Suprapubic skin (tissue), 4 donors: Measurements from ENCODE around the gene TMEM213. TPM values are rescaled to one million over a fixed set of nuclear protein-coding genes. Genes with fewer than 3 reads are reported as not detected.

ENCODE experiments used
- DNase-seq, 2 donors: peaks; one replicate each; pipeline ENCODE4 v3.0.0-alpha.2; 2019; ENCODE audit warnings: low spot score in 2 of 2
- H3K27ac ChIP-seq: fragments of 200-600 bp; sonication (generic); one replicate; pipeline ENCODE4 v1.5.1; 2019
- H3K27me3 ChIP-seq: fragments of 200-600 bp; sonication (generic); one replicate; pipeline ENCODE4 v1.5.1; 2019
- H3K36me3 ChIP-seq: fragments of 200-600 bp; sonication (generic); one replicate; pipeline ENCODE4 v1.5.1; 2019
- H3K4me1 ChIP-seq: fragments of 200-600 bp; sonication (generic); one replicate; pipeline ENCODE4 v1.5.1; 2019
- H3K4me3 ChIP-seq: fragments of 200-600 bp; sonication (generic); one replicate; pipeline ENCODE4 v1.5.1; 2019; ENCODE audit warnings: mild to moderate bottlenecking
- H3K9me3 ChIP-seq: fragments of 200-600 bp; sonication (generic); one replicate; pipeline ENCODE4 v1.5.1; 2019
- CTCF ChIP-seq, 2 donors: fragments of 200-600 bp in 1 of 2; fragments of 450-650 bp in 1 of 2; sonication (generic) in 1 of 2; IDR thresholded peaks; one replicate each; pipeline ENCODE4 v1.5.1; 2016 to 2019; ENCODE audit warnings: antibody characterized with exemption in 2 of 2, mild to moderate bottlenecking in 1 of 2, moderate library complexity in 1 of 2
- EP300 ChIP-seq: sonication (generic); formaldehyde crosslinking; IDR thresholded peaks from one replicate; pipeline ENCODE4 v1.6.1; 2017; ENCODE audit warnings: antibody characterized with exemption
- POLR2A ChIP-seq, 2 donors: fragments of 450-650 bp; IDR thresholded peaks; one replicate each; pipeline ENCODE4 v1.6.1; 2017; ENCODE audit warnings: antibody characterized with exemption in 2 of 2, mild to moderate bottlenecking in 2 of 2, moderate library complexity in 2 of 2
- POLR2AphosphoS5 ChIP-seq, 3 donors: sonication (generic); formaldehyde crosslinking; IDR thresholded peaks; one replicate each; pipeline ENCODE4 v1.6.1; 2017; ENCODE audit warnings: antibody characterized with exemption in 3 of 3
- WGBS: methylation state at CpG from one replicate; pipeline ENCODE4 v1.1.5; 2018; 5-methylcytosine and 5-hydroxymethylcytosine counted together
- total RNA-seq, 4 donors: library from RNA; depleted of rRNA; stranded (reverse); fragments of >200 nt; gene quantifications; one replicate each; pipeline ENCODE4 v1.1.0, GENCODE V29; 2016

Gene TMEM213
- total RNA-seq, 4 donors from 2014 or later, result 11.4 to 20.8 (median 14.8) TPM

- H3K4me3 ChIP-seq, result no peak overlapping the region
- H3K9me3 ChIP-seq, result no peaks in the 10 kb centered on the region
- DNase-seq, result no peak
- peaks cover 1% of the 10 kb centered on the region for H3K4me1 ChIP-seq
- 79% methylated on average over 9 of the region's 9 CpGs for WGBS
- TF ChIP-seq POLR2A (IDR thresholded peaks at IDR 0.05) (no peak), EP300 (no peak), POLR2AphosphoS5 (IDR thresholded peaks at IDR 0.05) (no peak), CTCF (IDR thresholded peaks at IDR 0.05) (no peak)
- H3K36me3 ChIP-seq, result peaks cover 4% of the 10 kb centered on the region
- no peaks in the 10 kb centered on the region for H3K27me3 ChIP-seq
- no peak overlapping the region for H3K27ac ChIP-seq
These were observed 78.0 kb downstream of the TMEM213 start for GRCh38 chr7:138875794-138876193.

GRCh38 chr7:138876326-138876725, 78.5 kb downstream of the TMEM213 start:
- Histone ChIP-seq H3K4me3 (no peak overlapping the region), H3K9me3 (no peaks in the 10 kb centered on the region), H3K36me3 (peaks cover under 1% of the 10 kb centered on the region), H3K4me1 (peaks cover 6% of the 10 kb centered on the region), H3K27ac (no peak overlapping the region), H3K27me3 (no peaks in the 10 kb centered on the region)
- 69% methylated on average over 4 of the region's 4 CpGs for WGBS
- DNase-seq, result no peak
- TF ChIP-seq POLR2A (IDR thresholded peaks at IDR 0.05) (no peak), POLR2AphosphoS5 (IDR thresholded peaks at IDR 0.05) (no peak), EP300 (no peak), CTCF (IDR thresholded peaks at IDR 0.05) (no peak)

DNA sequence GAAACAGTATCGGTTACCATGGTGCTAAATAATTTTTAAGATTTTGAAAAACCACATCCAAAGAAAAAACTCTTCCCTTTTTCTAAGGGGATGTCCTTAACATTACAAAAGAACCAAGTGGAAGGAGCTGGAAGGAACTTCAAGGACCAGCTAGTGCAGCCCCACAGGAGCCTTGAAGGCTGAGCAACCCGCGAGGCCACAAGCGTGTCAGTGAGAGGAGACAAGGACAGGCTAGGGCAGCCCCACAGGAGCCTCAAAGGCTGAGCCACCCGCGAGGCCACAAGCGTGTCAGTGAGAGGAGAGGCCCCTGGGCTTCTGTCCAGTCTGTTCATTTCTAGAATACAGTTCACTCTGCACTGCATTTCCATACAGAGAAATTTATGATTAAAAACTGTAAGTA, 80.3 kb downstream of the TMEM213 start:
- no peaks in the 10 kb centered on the region for H3K27me3 ChIP-seq
- no peak for DNase-seq
- H3K27ac ChIP-seq, result no peak overlapping the region
- H3K36me3 ChIP-seq, result no peaks in the 10 kb centered on the region
- no peaks in the 10 kb centered on the region for H3K9me3 ChIP-seq
- peaks cover 14% of the 10 kb centered on the region for H3K4me1 ChIP-seq
- TF ChIP-seq EP300, result no peak
- TF ChIP-seq POLR2AphosphoS5 (IDR thresholded peaks at IDR 0.05), result no peak
- no peak for TF ChIP-seq CTCF (IDR thresholded peaks at IDR 0.05)
- TF ChIP-seq POLR2A (IDR thresholded peaks at IDR 0.05), result no peak
- H3K4me3 ChIP-seq, result no peak overlapping the region
- WGBS, result 81% methylated on average over 7 of the region's 7 CpGs

DNA sequence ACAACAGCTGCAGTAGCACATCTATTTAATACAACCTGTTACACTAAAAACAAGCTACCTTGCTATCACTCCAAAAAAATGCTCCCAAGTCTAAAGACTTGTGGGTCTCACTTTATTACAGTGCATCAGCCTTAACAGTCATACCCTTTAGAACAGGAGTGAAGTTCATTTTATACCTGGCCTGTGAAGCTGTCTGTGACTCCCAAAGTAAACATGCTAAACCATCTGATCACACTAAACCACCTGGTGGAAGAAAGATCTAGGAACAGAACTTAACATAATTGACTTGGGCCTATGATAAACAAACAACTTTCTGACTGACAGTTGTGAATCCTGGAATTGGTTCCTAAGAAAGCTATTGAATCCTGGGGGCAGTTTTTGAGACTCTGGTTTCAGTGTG, 81.1 kb downstream of the TMEM213 start:
- Histone ChIP-seq H3K36me3 (no peaks in the 10 kb centered on the region), H3K4me3 (no peak overlapping the region), H3K9me3 (no peaks in the 10 kb centered on the region), H3K27me3 (no peaks in the 10 kb centered on the region), H3K27ac (no peak overlapping the region), H3K4me1 (peaks cover 14% of the 10 kb centered on the region)
- no peak for TF ChIP-seq POLR2AphosphoS5 (IDR thresholded peaks at IDR 0.05)
- no peak for TF ChIP-seq POLR2A (IDR thresholded peaks at IDR 0.05)
- TF ChIP-seq CTCF (IDR thresholded peaks at IDR 0.05), result no peak
- no peak for TF ChIP-seq EP300
- DNase-seq, result no peak

GRCh38 chr7:138879356-138879755, 81.6 kb downstream of the TMEM213 start:
- no peaks in the 10 kb centered on the region for H3K9me3 ChIP-seq
- TF ChIP-seq POLR2AphosphoS5 (IDR thresholded peaks at IDR 0.05) (no peak), POLR2A (IDR thresholded peaks at IDR 0.05) (no peak), CTCF (IDR thresholded peaks at IDR 0.05) (no peak), EP300 (no peak)
- no peaks in the 10 kb centered on the region for H3K36me3 ChIP-seq
- WGBS, result 98% methylated on average over 10 of the region's 10 CpGs
- H3K4me1 ChIP-seq, result peaks cover 14% of the 10 kb centered on the region
- H3K4me3 ChIP-seq, result no peak overlapping the region
- no peak overlapping the region for H3K27ac ChIP-seq
- H3K27me3 ChIP-seq, result no peaks in the 10 kb centered on the region
- no peak for DNase-seq
